SU-DHL-6 (cell line): ENCODE results near the gene MYO18A.

Source experiments
- H2AFZ ChIP-seq: fragments of 200-600 bp; sonication (generic); 2 replicates; pipeline ENCODE4 v1.6.1; 2014; ENCODE audit warnings: low read depth, mild to moderate bottlenecking, moderate library complexity, mixed read lengths, antibody characterized with exemption, low read length; ENCODE audit not compliant: severe bottlenecking
- H3F3A ChIP-seq: fragments of 200-600 bp; shearing (Covaris generic); 2 replicates; pipeline ENCODE4 v1.6.0; 2016; ENCODE audit warnings: antibody characterized with exemption, mild to moderate bottlenecking; ENCODE audit not compliant: insufficient read depth
- H3K27ac ChIP-seq: fragments of 200-600 bp; sonication (generic); 2 replicates; pipeline ENCODE4 v1.5.1; 2016; ENCODE audit warnings: low read depth, mild to moderate bottlenecking, low read length, moderate library complexity, mixed read lengths
- H3K27me3 ChIP-seq: fragments of 200-600 bp; sonication (generic), shearing (Covaris generic); 2 replicates; pipeline ENCODE4 v1.6.0; 2014; ENCODE audit warnings: mild to moderate bottlenecking, low read length
- H3K36me3 ChIP-seq: fragments of 200-600 bp; sonication (generic); 2 replicates; pipeline ENCODE4 v1.6.1; 2014; ENCODE audit warnings: mild to moderate bottlenecking, low read length, mixed read lengths
- H3K4me2 ChIP-seq: fragments of 300-600, 200-600 bp; shearing (Covaris generic), sonication (generic); 2 replicates; pipeline ENCODE4 v1.6.0; 2014; ENCODE audit warnings: low read length, low read depth, mild to moderate bottlenecking; ENCODE audit not compliant: poor library complexity, severe bottlenecking
- H3K4me3 ChIP-seq: fragments of 200-600 bp; sonication (generic); 2 replicates; pipeline ENCODE4 v1.5.1; 2014; ENCODE audit warnings: antibody characterized with exemption, low read length, mild to moderate bottlenecking, mixed read lengths; ENCODE audit not compliant: insufficient read depth, poor library complexity, severe bottlenecking
- H3K79me2 ChIP-seq: fragments of 200-600 bp; sonication (generic); 2 replicates; pipeline ENCODE4 v1.6.1; 2014; ENCODE audit warnings: mild to moderate bottlenecking, low read length, moderate library complexity; ENCODE audit not compliant: insufficient read depth
- H3K9ac ChIP-seq: fragments of 200-600 bp; sonication (generic); 2 replicates; pipeline ENCODE4 v1.7.0; 2014; ENCODE audit warnings: mild to moderate bottlenecking, low read length
- H3K9me2 ChIP-seq: fragments of 200-600 bp; sonication (generic); replicated peaks from 2 replicates; pipeline ENCODE4 v1.6.1; 2014; ENCODE audit warnings: low read length; ENCODE audit not compliant: insufficient read depth
- H3K9me3 ChIP-seq: fragments of 200-600 bp; sonication (generic); 2 replicates; pipeline ENCODE4 v1.6.1; 2014; ENCODE audit warnings: low read length, mixed read lengths; ENCODE audit not compliant: insufficient read depth
- H4K20me1 ChIP-seq: fragments of 200-600 bp; sonication (generic); 2 replicates; pipeline ENCODE4 v1.6.1; 2014; ENCODE audit warnings: low read depth, mild to moderate bottlenecking, antibody characterized with exemption, low read length, moderate library complexity, mixed read lengths
- CTCF ChIP-seq: fragments of 200-600 bp; sonication (generic); IDR thresholded peaks from one replicate; pipeline ENCODE4 v1.5.1; 2017; ENCODE audit warnings: antibody characterized with exemption, mild to moderate bottlenecking, low read length, moderate library complexity; ENCODE audit not compliant: insufficient read depth, poor library complexity, severe bottlenecking
- EZH2phosphoT487 ChIP-seq: fragments of 200-600 bp; sonication (generic), shearing (Covaris generic); conservative IDR thresholded peaks from 2 replicates; pipeline ENCODE4 v1.6.1; 2018; ENCODE audit warnings: mild to moderate bottlenecking, antibody characterized with exemption, low read length, moderate library complexity, mixed read lengths

The MYO18A gene

GRCh38 chr17:29080323-29080722 lies 99.9 kb downstream of the MYO18A start:
- H3K9me2 ChIP-seq, result no peaks in the 10 kb centered on the region
- no peak overlapping the region for H3K4me2 ChIP-seq
- no peaks in the 10 kb centered on the region for H3K9me3 ChIP-seq
- H3K27ac ChIP-seq, result no peak overlapping the region
- H4K20me1 ChIP-seq, result no peaks in the 10 kb centered on the region
- no peaks in the 10 kb centered on the region for H3K27me3 ChIP-seq
- H3K4me3 ChIP-seq, result no peak overlapping the region
- H2AFZ ChIP-seq, result no peak overlapping the region
- H3F3A ChIP-seq, result no peaks in the 10 kb centered on the region
- no peaks in the 10 kb centered on the region for H3K79me2 ChIP-seq
- H3K36me3 ChIP-seq, result no peaks in the 10 kb centered on the region
- no peak overlapping the region for H3K9ac ChIP-seq
- TF ChIP-seq EZH2phosphoT487 (no peak), CTCF (no peak)

- no peak overlapping the region for H2AFZ ChIP-seq
- H3K27ac ChIP-seq, result no peak overlapping the region
- no peaks in the 10 kb centered on the region for H3K9me2 ChIP-seq
- no peak for TF ChIP-seq CTCF
- TF ChIP-seq EZH2phosphoT487, result no peak
- H3K9ac ChIP-seq, result no peak overlapping the region
- no peaks in the 10 kb centered on the region for H3K36me3 ChIP-seq
- H3K4me3 ChIP-seq, result no peak overlapping the region
- no peaks in the 10 kb centered on the region for H4K20me1 ChIP-seq
- no peaks in the 10 kb centered on the region for H3K79me2 ChIP-seq
- H3K27me3 ChIP-seq, result no peaks in the 10 kb centered on the region
- H3F3A ChIP-seq, result no peaks in the 10 kb centered on the region
- no peaks in the 10 kb centered on the region for H3K9me3 ChIP-seq
- no peak overlapping the region for H3K4me2 ChIP-seq
These were observed 100.3 kb downstream of the MYO18A start for GRCh38 chr17:29079887-29080286.

DNA sequence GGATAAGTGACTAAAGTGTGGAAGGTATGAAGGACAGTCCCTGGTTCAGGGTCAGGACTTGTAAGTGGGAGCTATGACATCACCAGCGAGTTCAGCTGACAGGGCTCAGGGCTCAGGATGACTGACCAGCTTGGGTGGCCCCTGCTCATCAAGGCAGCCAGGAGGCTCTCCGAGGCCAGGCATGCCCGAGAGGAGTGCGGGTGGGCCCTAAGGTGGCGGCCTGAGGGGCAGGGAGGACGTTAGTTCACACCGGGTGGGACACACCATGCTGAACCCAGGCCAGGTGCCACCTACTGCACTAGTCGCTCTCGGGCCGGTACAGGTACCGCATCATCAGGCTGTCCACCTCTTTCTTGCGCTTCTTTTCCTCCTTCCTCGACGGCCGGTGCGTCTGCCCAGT lies 100.8 kb downstream of the MYO18A start:
- TF ChIP-seq EZH2phosphoT487 (no peak), CTCF (no peak)
- H3K27ac ChIP-seq, result no peak overlapping the region
- no peaks in the 10 kb centered on the region for H4K20me1 ChIP-seq
- H3K79me2 ChIP-seq, result no peaks in the 10 kb centered on the region
- no peak overlapping the region for H2AFZ ChIP-seq
- H3K9ac ChIP-seq, result no peak overlapping the region
- no peaks in the 10 kb centered on the region for H3K9me3 ChIP-seq
- no peaks in the 10 kb centered on the region for H3K27me3 ChIP-seq
- H3K9me2 ChIP-seq, result no peaks in the 10 kb centered on the region
- no peaks in the 10 kb centered on the region for H3K36me3 ChIP-seq
- H3F3A ChIP-seq, result no peaks in the 10 kb centered on the region
- no peak overlapping the region for H3K4me3 ChIP-seq
- H3K4me2 ChIP-seq, result no peak overlapping the region
